Colonic mucosa (tissue), 4 donors: Measurements from ENCODE around the gene SSX3. TPM values are rescaled to one million over a fixed set of nuclear protein-coding genes. Genes with fewer than 3 reads are reported as not detected.
"Not testable (repeated sequence)": the region's sequence is repeated elsewhere in the genome, so short reads cannot be mapped to it uniquely, and the experiment has no call there.

Experiments
- DNase-seq: peaks from one replicate; pipeline ENCODE4 v3.0.0-alpha.2; 2020
- H3K27ac ChIP-seq: fragments of 200-600 bp; one replicate; pipeline ENCODE4 v1.8.0; 2021
- H3K27me3 ChIP-seq: fragments of 200-600 bp; one replicate; pipeline ENCODE4 v1.8.0; 2021
- H3K36me3 ChIP-seq: fragments of 200-600 bp; one replicate; pipeline ENCODE4 v1.8.0; 2021
- H3K4me1 ChIP-seq: fragments of 200-600 bp; one replicate; pipeline ENCODE4 v1.8.0; 2021; ENCODE audit warnings: mild to moderate bottlenecking
- H3K4me3 ChIP-seq: fragments of 200-600 bp; one replicate; pipeline ENCODE4 v1.8.0; 2021
- H3K9ac ChIP-seq, 2 donors: one replicate each; pipeline ENCODE4 v1.7.0; 2013; ENCODE audit warnings: control low read depth in 2 of 2, low read depth in 2 of 2, low read length in 2 of 2
- H3K9me3 ChIP-seq: fragments of 200-600 bp; one replicate; pipeline ENCODE4 v1.8.0; 2021
- intact Hi-C: fragments of 100-400 bp; cut with DNase I; formaldehyde crosslinking; loops from one replicate; pipeline ENCODE4 v1.14.1; 2022
- total RNA-seq, 2 donors: library from RNA; stranded (reverse); fragmentation: NEBNext Ultra II Directional in 1 of 2; extraction: Animal tissue kit (Norgen Biotek cat#: 25700) in 1 of 2; gene quantifications; one replicate each; pipeline ENCODE4 v1.2.1, GENCODE V29; 2021
- TF ChIP-seq, protein P1 (sequence below): fragments of 200-600 bp; IDR thresholded peaks from one replicate; pipeline ENCODE4 v1.8.0; 2022; ENCODE audit warnings: antibody characterized with exemption, mild to moderate bottlenecking
- donor health status: healthy.
- donor health status: DM: no; HTN: no; CAD: no.
- donor health status: DM: no; HTN: no; CAD: no.

SSX3 gene
- not detected for total RNA-seq

DNA sequence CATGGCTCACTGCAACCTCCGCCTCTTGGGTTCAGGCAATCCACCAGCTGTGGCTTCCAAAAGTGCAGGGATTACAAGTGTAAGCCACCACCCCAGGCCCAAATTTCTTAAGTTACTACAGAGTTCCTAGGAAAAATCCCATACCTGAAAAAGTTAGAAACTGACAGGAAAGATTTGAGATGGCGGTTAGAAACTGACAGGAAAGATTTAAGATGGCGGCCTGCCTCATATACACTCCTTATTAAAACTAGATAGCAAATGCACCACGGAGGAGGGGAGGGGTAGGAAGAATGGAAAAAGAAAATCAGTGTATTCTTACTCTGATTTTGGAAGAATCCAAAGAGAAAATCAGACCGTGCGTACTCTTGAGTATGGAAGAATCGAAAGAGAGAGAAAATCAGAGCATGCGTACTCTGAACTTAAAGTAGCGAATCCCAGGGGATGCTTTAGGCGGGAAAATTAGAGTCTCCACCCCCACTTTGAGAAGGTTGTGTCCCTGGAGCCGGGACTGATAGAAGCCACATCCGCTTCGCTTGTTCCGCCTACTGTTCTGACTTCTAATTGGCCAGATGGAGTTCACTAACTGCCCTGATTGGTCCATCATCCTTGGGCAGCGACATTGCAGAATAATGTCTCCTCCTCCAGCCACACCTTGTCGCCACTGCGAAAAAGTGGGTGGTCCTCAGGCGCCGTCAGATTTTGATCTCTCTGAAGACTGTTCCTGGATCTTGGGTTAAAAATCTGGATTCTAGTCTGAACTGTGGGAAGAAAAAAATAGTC lies at the start of gene SSX3:
TSS of gene SSX3 (minus strand) at position 389 of the 780 bp plus-strand sequence. CDS start 1,454 bp downstream, outside the sequence.
- H3K9ac ChIP-seq, intact Hi-C loops, DNase-seq, H3K4me1 ChIP-seq, H3K27ac ChIP-seq, H3K4me3 ChIP-seq, H3K27me3 ChIP-seq, H3K36me3 ChIP-seq, H3K9me3 ChIP-seq: not testable (repeated sequence)

DNA sequence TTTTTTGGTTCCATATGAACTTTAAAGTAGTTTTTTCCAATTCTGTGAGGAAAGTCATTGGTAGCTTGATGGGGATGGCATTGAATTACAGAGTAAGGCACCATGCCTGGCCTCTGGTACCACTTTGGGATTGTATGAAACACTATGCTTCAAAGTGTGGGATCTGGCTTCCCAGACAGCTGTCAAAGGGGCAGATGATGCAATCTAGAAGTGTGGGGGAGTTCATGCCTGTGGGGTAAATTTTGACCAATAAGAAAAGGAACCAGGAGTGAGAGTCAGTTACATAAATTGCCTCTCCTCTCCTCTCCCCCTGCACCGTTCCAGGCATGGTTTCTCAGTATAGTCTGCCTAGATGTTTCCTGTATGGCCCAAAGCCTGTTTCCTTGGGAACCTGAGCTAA lies 41.3 kb upstream of the SSX3 start:
- H3K9ac ChIP-seq, intact Hi-C loops, H3K9me3 ChIP-seq, H3K4me3 ChIP-seq, H3K36me3 ChIP-seq, H3K4me1 ChIP-seq, H3K27me3 ChIP-seq, DNase-seq, H3K27ac ChIP-seq: not testable (repeated sequence)

DNA sequence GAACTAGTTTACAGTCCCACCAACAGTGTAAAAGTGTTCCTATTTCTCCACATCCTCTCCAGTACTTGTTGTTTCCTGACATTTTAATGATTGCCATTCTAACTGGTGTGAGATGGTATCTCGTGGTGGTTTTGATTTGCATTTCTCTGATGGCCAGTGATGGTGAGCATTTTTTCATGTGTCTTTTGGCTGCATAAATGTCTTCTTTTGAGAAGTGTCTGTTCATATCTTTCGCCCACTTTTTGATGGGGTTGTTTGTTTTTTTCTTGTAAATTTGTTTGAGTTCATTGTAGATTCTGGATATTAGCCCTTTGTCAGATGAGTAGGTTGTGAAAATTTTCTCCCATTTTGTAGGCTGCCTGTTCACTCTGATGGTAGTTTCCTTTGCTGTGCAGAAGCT lies 40.4 kb upstream of the SSX3 start:
- H3K27me3 ChIP-seq, H3K9me3 ChIP-seq, H3K9ac ChIP-seq, H3K27ac ChIP-seq, H3K4me3 ChIP-seq, intact Hi-C loops, H3K4me1 ChIP-seq, H3K36me3 ChIP-seq, DNase-seq: not testable (repeated sequence)

DNA sequence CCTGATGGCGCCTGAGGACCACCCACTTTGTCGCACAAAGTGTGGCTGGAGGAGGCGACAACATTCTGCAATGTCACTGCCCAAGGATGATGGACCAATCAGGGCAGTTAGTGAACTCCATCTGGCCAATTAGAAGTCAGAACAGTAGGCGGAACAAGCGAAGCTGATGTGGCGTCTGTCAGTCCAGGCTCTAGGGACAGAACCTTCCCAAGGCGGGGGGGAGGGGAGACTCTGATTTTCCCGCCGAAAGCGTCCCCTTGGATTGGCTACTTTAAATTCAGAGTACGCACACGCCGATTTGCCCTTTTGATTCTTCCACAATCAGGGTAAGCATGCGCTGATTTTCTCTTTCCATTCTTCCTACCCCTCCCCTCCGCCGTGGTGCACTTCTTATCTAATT lies 26.7 kb upstream of the SSX3 start, which contains the start of gene SSX4:
TSS of gene SSX4 (plus strand) at position 301 of the 400 bp plus-strand sequence. CDS start 515 bp downstream, outside the sequence.
- H3K9ac ChIP-seq, H3K36me3 ChIP-seq, H3K4me3 ChIP-seq, intact Hi-C loops, H3K9me3 ChIP-seq, DNase-seq, H3K27ac ChIP-seq, H3K27me3 ChIP-seq, H3K4me1 ChIP-seq: not testable (repeated sequence)

- H3K27ac ChIP-seq, DNase-seq, H3K36me3 ChIP-seq, H3K27me3 ChIP-seq, H3K9ac ChIP-seq, H3K9me3 ChIP-seq, intact Hi-C loops, H3K4me1 ChIP-seq, H3K4me3 ChIP-seq: not testable (repeated sequence)
Observed at GRCh38 chrX:48370408-48370807, 13.9 kb upstream of the SSX3 start.

GRCh38 chrX:48367717-48368408 lies 11.4 kb upstream of the SSX3 start:
- H3K4me3 ChIP-seq, intact Hi-C loops, H3K4me1 ChIP-seq, H3K27ac ChIP-seq, H3K9me3 ChIP-seq, H3K9ac ChIP-seq, H3K36me3 ChIP-seq, H3K27me3 ChIP-seq, DNase-seq: not testable (repeated sequence)

- intact Hi-C loops, DNase-seq, H3K9me3 ChIP-seq: not testable (repeated sequence)
Observed at GRCh38 chrX:48359281-48359680, 2.8 kb upstream of the SSX3 start.

GRCh38 chrX:48357681-48358080 lies 1.2 kb upstream of the SSX3 start:
- no peak overlapping the region for H3K27ac ChIP-seq
- intact Hi-C loops = no loop called here
- H3K36me3 ChIP-seq = no peaks in the 10 kb centered on the region
- no peak overlapping the region for H3K9ac ChIP-seq
- DNase-seq = no peak
- no peaks in the 10 kb centered on the region for H3K4me1 ChIP-seq
- H3K9me3 ChIP-seq = no peaks in the 10 kb centered on the region
- no peaks in the 10 kb centered on the region for H3K27me3 ChIP-seq
- TF ChIP-seq, protein P1, sequence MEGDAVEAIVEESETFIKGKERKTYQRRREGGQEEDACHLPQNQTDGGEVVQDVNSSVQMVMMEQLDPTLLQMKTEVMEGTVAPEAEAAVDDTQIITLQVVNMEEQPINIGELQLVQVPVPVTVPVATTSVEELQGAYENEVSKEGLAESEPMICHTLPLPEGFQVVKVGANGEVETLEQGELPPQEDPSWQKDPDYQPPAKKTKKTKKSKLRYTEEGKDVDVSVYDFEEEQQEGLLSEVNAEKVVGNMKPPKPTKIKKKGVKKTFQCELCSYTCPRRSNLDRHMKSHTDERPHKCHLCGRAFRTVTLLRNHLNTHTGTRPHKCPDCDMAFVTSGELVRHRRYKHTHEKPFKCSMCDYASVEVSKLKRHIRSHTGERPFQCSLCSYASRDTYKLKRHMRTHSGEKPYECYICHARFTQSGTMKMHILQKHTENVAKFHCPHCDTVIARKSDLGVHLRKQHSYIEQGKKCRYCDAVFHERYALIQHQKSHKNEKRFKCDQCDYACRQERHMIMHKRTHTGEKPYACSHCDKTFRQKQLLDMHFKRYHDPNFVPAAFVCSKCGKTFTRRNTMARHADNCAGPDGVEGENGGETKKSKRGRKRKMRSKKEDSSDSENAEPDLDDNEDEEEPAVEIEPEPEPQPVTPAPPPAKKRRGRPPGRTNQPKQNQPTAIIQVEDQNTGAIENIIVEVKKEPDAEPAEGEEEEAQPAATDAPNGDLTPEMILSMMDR = no peak
- no peak overlapping the region for H3K4me3 ChIP-seq

More at GRCh38 chrX:48359281-48359680, 2.8 kb upstream of the SSX3 start:
- H3K36me3 ChIP-seq, H3K4me3 ChIP-seq, H3K27ac ChIP-seq, H3K9ac ChIP-seq, H3K27me3 ChIP-seq, H3K4me1 ChIP-seq: not testable (repeated sequence)

- H3K36me3 ChIP-seq, H3K27ac ChIP-seq, H3K27me3 ChIP-seq, H3K9me3 ChIP-seq, intact Hi-C loops, H3K4me1 ChIP-seq, DNase-seq, H3K4me3 ChIP-seq, H3K9ac ChIP-seq: not testable (repeated sequence)
Observed at GRCh38 chrX:48346059-48346458, 10.4 kb downstream of the SSX3 start.

DNA sequence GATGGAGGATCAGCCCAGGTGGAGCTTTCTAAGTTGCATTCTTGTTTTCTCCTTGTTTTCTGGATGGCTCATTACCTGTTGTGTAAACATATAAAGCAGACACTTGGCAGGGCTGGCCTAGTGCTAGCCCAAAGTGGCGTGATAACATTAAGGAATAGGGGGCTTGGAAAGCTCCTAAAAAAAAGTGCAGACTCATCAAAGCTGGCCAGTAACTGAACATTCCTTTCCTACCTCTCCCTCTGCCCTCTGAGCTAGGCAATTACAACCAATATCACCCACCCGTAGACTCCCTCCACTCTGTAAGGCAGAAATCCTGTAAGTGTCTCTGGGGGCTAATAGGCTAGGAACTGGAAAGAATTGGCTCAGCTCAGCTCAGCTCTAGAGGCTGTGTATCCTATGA lies 42.5 kb downstream of the SSX3 start:
- DNase-seq, H3K4me1 ChIP-seq, H3K27me3 ChIP-seq, intact Hi-C loops, H3K36me3 ChIP-seq, H3K4me3 ChIP-seq, H3K9me3 ChIP-seq, H3K9ac ChIP-seq, H3K27ac ChIP-seq: not testable (repeated sequence)
